ENCODE data around the gene ZNF280B. TPM values are rescaled to one million over a fixed set of nuclear protein-coding genes. Genes with fewer than 3 reads are reported as not detected.

Gene ZNF280B
- total RNA-seq, 2 experiments from 2014 or later: 2.9 to 5.3 TPM

- ChIA-PET POLR2A (interaction anchor here (0.6 to 1.3 kb wide), 4 partner anchors 12 to 306 kb away, joined by 3 to 6 read pairs (median 4); no protein-coding TSS in a partner anchor), CTCF (ENCODE audit: unreplicated experiment) (interaction anchor here (0.5 to 2.4 kb wide), 5 partner anchors 54 to 851 kb away, joined by 3 to 5 read pairs (median 3); no protein-coding TSS in a partner anchor)
- H4K20me1 ChIP-seq (ENCODE audit: insufficient read depth, low read length): no peaks in the 10 kb centered on the region
- intact Hi-C loops (cut with micrococcal nuclease; ENCODE audit: unreplicated experiment): loop anchor here (1.0 to 10.0 kb wide), 7 partner anchors 33 to 311 kb away; no protein-coding TSS in a partner anchor
- peak; percentile 84 for DNase-seq (ENCODE audit: low spot score)
- no peak overlapping the region for H3K27ac ChIP-seq (ENCODE audit: low read depth, low read length, poor library complexity, severe bottlenecking)
- peaks cover 20% of the 10 kb centered on the region for H3K4me1 ChIP-seq (ENCODE audit: insufficient read depth, low read length, poor library complexity, severe bottlenecking)
- peak overlapping the region; percentile 51 for H3K4me2 ChIP-seq (ENCODE audit: low read length)
- H3K36me3 ChIP-seq (ENCODE audit: insufficient read depth, low read length): no peaks in the 10 kb centered on the region
- BruUV-seq (replicated peaks): no TSS peak
- peak overlapping the region; percentile 11; the same call in 1 of the 2 replicates for H2AFZ ChIP-seq (ENCODE audit: low read length)
- H3K79me2 ChIP-seq (ENCODE audit: insufficient read depth, low read depth, low read length): no peaks in the 10 kb centered on the region
- H3K9me3 ChIP-seq (ENCODE audit: low read length): peaks cover 21% of the 10 kb centered on the region
- peak overlapping the region; percentile 27 for H3K4me3 ChIP-seq (ENCODE audit: low read depth, low read length, poor library complexity, severe bottlenecking)
- no peak for TF ChIP-seq EZH2phosphoT487 (IDR thresholded peaks at IDR 0.05; ENCODE audit: borderline replicate concordance, low read depth, low read length)
- TF ChIP-seq CTCF (conservative IDR thresholded peaks at IDR 0.05; ENCODE audit: low read length): peak; percentile 94
- no peaks in the 10 kb centered on the region for H3K9me2 ChIP-seq (ENCODE audit: insufficient read depth, low read length)
These were observed 44.5 kb downstream of the ZNF280B start for GRCh38 chr22:22463855-22464540.

DNA sequence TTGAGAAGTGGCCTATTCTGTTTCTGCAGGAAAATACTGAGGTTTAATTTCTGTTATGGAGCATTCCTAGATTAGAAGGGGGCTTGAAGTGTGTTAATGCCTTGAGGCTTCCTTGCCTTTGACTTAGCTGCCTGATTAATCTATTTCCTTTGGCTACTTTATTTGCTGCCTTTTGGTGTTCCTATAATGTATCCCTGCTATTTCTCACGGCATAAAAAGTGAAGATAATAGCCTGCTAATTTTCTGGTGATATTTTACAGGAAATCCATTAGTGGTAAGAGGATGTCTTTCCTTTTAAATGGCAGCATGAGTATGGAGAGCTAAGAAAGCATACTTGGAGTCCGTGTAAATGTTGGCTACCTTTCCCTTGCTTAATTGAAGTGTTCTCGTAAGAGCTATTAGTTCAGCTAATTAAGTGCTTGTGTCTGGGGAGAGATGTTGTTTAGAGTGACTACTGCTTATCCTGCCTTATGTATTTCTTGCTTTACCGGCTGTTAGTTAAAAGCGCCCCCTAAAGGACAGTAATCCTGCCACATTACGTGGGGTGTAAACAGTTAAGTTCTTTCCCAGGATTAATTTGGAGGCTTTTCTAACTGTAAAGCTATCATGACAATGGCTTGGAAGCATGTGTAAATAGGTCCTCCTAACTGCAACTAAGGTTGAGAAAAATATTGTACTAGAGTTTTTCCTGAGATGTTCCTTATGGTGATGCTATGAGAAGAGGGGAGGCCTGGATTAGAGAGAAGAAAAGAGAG, 45.6 kb downstream of the ZNF280B start:
- TF ChIP-seq EZH2phosphoT487 (IDR thresholded peaks at IDR 0.05; ENCODE audit: borderline replicate concordance, low read depth, low read length) (no peak), CTCF (conservative IDR thresholded peaks at IDR 0.05; ENCODE audit: low read length) (peak; percentile 89)
- intact Hi-C loops (cut with micrococcal nuclease; ENCODE audit: unreplicated experiment): loop anchor here (1.0 to 10.0 kb wide), 6 partner anchors 54 to 312 kb away; no protein-coding TSS in a partner anchor
- CTCF ChIA-PET (ENCODE audit: unreplicated experiment): interaction anchor here (0.6 to 2.4 kb wide), 7 partner anchors 13 to 254 kb away, joined by 3 to 7 read pairs (median 3); no protein-coding TSS in a partner anchor
- Histone ChIP-seq H3K4me3 (ENCODE audit: low read depth, low read length, poor library complexity, severe bottlenecking) (no peak overlapping the region), H4K20me1 (ENCODE audit: insufficient read depth, low read length) (no peaks in the 10 kb centered on the region), H3K79me2 (ENCODE audit: insufficient read depth, low read depth, low read length) (no peaks in the 10 kb centered on the region), H3K27ac (ENCODE audit: low read depth, low read length, poor library complexity, severe bottlenecking) (peak overlapping the region; percentile 9), H3K9me3 (ENCODE audit: low read length) (peaks cover 31% of the 10 kb centered on the region), H3K4me2 (ENCODE audit: low read length) (peak overlapping the region; percentile 51; the same call in 1 of the 2 replicates), H3K36me3 (ENCODE audit: insufficient read depth, low read length) (no peaks in the 10 kb centered on the region), H2AFZ (ENCODE audit: low read length) (peak overlapping the region; percentile 11; the same call in 1 of the 2 replicates), H3K4me1 (ENCODE audit: insufficient read depth, low read length, poor library complexity, severe bottlenecking) (peaks cover 20% of the 10 kb centered on the region), H3K9me2 (ENCODE audit: insufficient read depth, low read length) (no peaks in the 10 kb centered on the region)
- BruUV-seq (replicated peaks): no TSS peak
- POLR2A ChIA-PET: interaction anchor here (0.6 to 1.3 kb wide), 3 partner anchors 13 to 143 kb away, joined by 3 to 5 read pairs (median 3); no protein-coding TSS in a partner anchor
- peak; percentile 50 for DNase-seq (ENCODE audit: low spot score)

All from OCI-LY7 (cell line).